IMR-90 (cell line): ENCODE results near the gene ZNF564. TPM values are rescaled to one million over a fixed set of nuclear protein-coding genes. Genes with fewer than 3 reads are reported as not detected.

ENCODE experiments used
- ATAC-seq: fragments of 200-7000 bp; cut with Tn5 transposase; 2 replicates; pipeline ENCODE4 v1.9.1; 2020; ENCODE audit warnings: low read depth, mild to moderate bottlenecking, moderate library complexity
- BruUV-seq: library from RNA; stranded (reverse); fragments of 400-500 nt; replicated peaks from 2 replicates; lab custom pipeline; 2021; lab: Mats Ljungman, UMichigan
- CTCF ChIA-PET: fragments of 300-600 bp; formaldehyde crosslinking; extraction: SDS; loops from one replicate; lab custom pipeline; 2021; ENCODE audit warnings: antibody characterized with exemption; lab: Yijun Ruan, JAX
- POLR2A ChIA-PET: fragments of 300-600 bp; sonication (Branson Sonifier 250); formaldehyde crosslinking; loops from one replicate; lab custom pipeline; 2022; ENCODE audit warnings: antibody characterized with exemption; ENCODE audit not compliant: unreplicated experiment; lab: Charles Lee
- DNase-seq: peaks from one replicate; pipeline ENCODE4 v3.0.0; 2013
- H2AFZ ChIP-seq: replicated peaks from 2 replicates; pipeline ENCODE3; 2013; ENCODE audit warnings: low read length, mild to moderate bottlenecking; ENCODE audit not compliant: poor library complexity
- H2AK5ac ChIP-seq: 2 replicates; pipeline ENCODE4 v1.6.1; 2013; ENCODE audit warnings: low read depth, low read length, inconsistent platforms
- H2AK9ac ChIP-seq: replicated peaks from 2 replicates; pipeline ENCODE3; 2013; ENCODE audit warnings: mild to moderate bottlenecking, low read depth, low read length, moderate library complexity; ENCODE audit not compliant: poor library complexity
- H2BK120ac ChIP-seq: 2 replicates; pipeline ENCODE4 v1.6.1; 2013; ENCODE audit warnings: low read depth, low read length, inconsistent platforms
- H2BK15ac ChIP-seq: 3 replicates; pipeline ENCODE4 v1.6.1; 2013; ENCODE audit warnings: low read depth, low read length, inconsistent platforms
- H2BK20ac ChIP-seq: 2 replicates; pipeline ENCODE4 v1.6.1; 2013; ENCODE audit warnings: low read depth, mild to moderate bottlenecking, inconsistent platforms, low read length, moderate library complexity
- H2BK5ac ChIP-seq: 2 replicates; pipeline ENCODE4 v1.6.1; 2013; ENCODE audit warnings: mild to moderate bottlenecking, low read depth, low read length, inconsistent platforms; ENCODE audit not compliant: poor library complexity, severe bottlenecking
- H3K14ac ChIP-seq: replicated peaks from 2 replicates; pipeline ENCODE4 v1.6.1; 2013; ENCODE audit warnings: low read depth, low read length, inconsistent platforms
- H3K18ac ChIP-seq: 2 replicates; pipeline ENCODE4 v1.6.1; 2013; ENCODE audit warnings: low read depth, low read length, control low read depth
- H3K23ac ChIP-seq: 2 replicates; pipeline ENCODE4 v1.6.1; 2013; ENCODE audit warnings: low read depth, low read length, inconsistent platforms
- H3K27ac ChIP-seq: 2 replicates; pipeline ENCODE4 v1.5.1; 2013; ENCODE audit warnings: mild to moderate bottlenecking, control low read depth, low read length; ENCODE audit not compliant: insufficient read depth
- H3K27me3 ChIP-seq: 2 replicates; pipeline ENCODE4 v1.6.1; 2013; ENCODE audit warnings: low read length; ENCODE audit not compliant: control insufficient read depth, insufficient read depth
- H3K36me3 ChIP-seq: 2 replicates; pipeline ENCODE4 v1.6.1; 2013; ENCODE audit warnings: low read length, mixed read lengths; ENCODE audit not compliant: control insufficient read depth, insufficient read depth
- H3K4ac ChIP-seq: 2 replicates; pipeline ENCODE4 v1.6.1; 2013; ENCODE audit warnings: low read depth, low read length, inconsistent platforms
- H3K4me1 ChIP-seq: 2 replicates; pipeline ENCODE4 v1.6.1; 2013; ENCODE audit warnings: low read length, mixed read lengths; ENCODE audit not compliant: control insufficient read depth, insufficient read depth
- H3K4me2 ChIP-seq: 2 replicates; pipeline ENCODE4 v1.6.1; 2013; ENCODE audit warnings: low read depth, mild to moderate bottlenecking, control low read depth, low read length, moderate library complexity
- H3K4me3 ChIP-seq: 2 replicates; pipeline ENCODE4 v1.5.1; 2013; ENCODE audit warnings: low read depth, mild to moderate bottlenecking, control low read depth, low read length, moderate library complexity; ENCODE audit not compliant: insufficient read depth
- H3K56ac ChIP-seq: 2 replicates; pipeline ENCODE4 v1.6.1; 2013; ENCODE audit warnings: low read length, inconsistent platforms; ENCODE audit not compliant: insufficient read depth; ENCODE audit errors: extremely low read depth
- H3K79me1 ChIP-seq, 2 experiments: 2 replicates each; pipeline ENCODE4 v1.6.1; 2013; ENCODE audit warnings: low read length in 2 of 2, inconsistent platforms in 1 of 2, low read depth in 1 of 2
- H3K9ac ChIP-seq: 2 replicates; pipeline ENCODE4 v1.6.1; 2013; ENCODE audit warnings: low read depth, low read length, control low read depth
- H3K9me1 ChIP-seq: 2 replicates; pipeline ENCODE4 v1.6.1; 2013; ENCODE audit warnings: low read length, inconsistent platforms; ENCODE audit not compliant: insufficient read depth
- H3K9me3 ChIP-seq: 2 replicates; pipeline ENCODE4 v1.6.1; 2013; ENCODE audit warnings: low read length; ENCODE audit not compliant: control insufficient read depth, insufficient read depth
- H4K20me1 ChIP-seq: 2 replicates; pipeline ENCODE4 v1.6.1; 2013; ENCODE audit warnings: low read length, inconsistent platforms; ENCODE audit not compliant: insufficient read depth
- H4K5ac ChIP-seq: 2 replicates; pipeline ENCODE4 v1.6.1; 2013; ENCODE audit warnings: mild to moderate bottlenecking, low read depth, low read length, control low read depth
- H4K8ac ChIP-seq, 2 experiments: 2 replicates each; pipeline ENCODE4 v1.6.1; 2013; ENCODE audit warnings: low read depth in 2 of 2, low read length in 2 of 2, control low read depth in 1 of 2, inconsistent platforms in 1 of 2
- H4K91ac ChIP-seq: 2 replicates; pipeline ENCODE4 v1.6.1; 2013; ENCODE audit warnings: low read depth, low read length, inconsistent platforms; ENCODE audit not compliant: insufficient read depth
- CTCF ChIP-seq: conservative IDR thresholded peaks from 2 replicates; pipeline ENCODE4 v1.5.1; 2012; ENCODE audit warnings: mild to moderate bottlenecking, low read depth, low read length, improper control_type of control experiment
- MAFK ChIP-seq: IDR thresholded peaks from 2 replicates; pipeline ENCODE4 v1.6.1; 2012; ENCODE audit warnings: low read depth, low read length, improper control_type of control experiment
- MAZ ChIP-seq: IDR thresholded peaks from 2 replicates; pipeline ENCODE4 v1.6.1; 2012; ENCODE audit warnings: low read depth, mild to moderate bottlenecking, low read length, improper control_type of control experiment, moderate library complexity, borderline replicate concordance
- NFE2L2 ChIP-seq: fragments of 150-350 bp; IDR thresholded peaks from 2 replicates; pipeline ENCODE4 v1.6.1; 2016; ENCODE audit warnings: low read depth, mild to moderate bottlenecking, low read length
- RAD21 ChIP-seq: IDR thresholded peaks from 2 replicates; pipeline ENCODE4 v1.6.1; 2012; ENCODE audit warnings: low read length, improper control_type of control experiment
- RCOR1 ChIP-seq: IDR thresholded peaks from 2 replicates; pipeline ENCODE4 v1.6.1; 2012; ENCODE audit warnings: mild to moderate bottlenecking, low read length, improper control_type of control experiment; ENCODE audit not compliant: insufficient replicate concordance
- RFX5 ChIP-seq: IDR thresholded peaks from 2 replicates; pipeline ENCODE4 v1.8.0; 2012; ENCODE audit warnings: low read depth, mild to moderate bottlenecking, low read length, moderate library complexity
- SMC3 ChIP-seq: fragments of 150-350 bp; IDR thresholded peaks from 2 replicates; pipeline ENCODE4 v1.6.1; 2016; ENCODE audit warnings: low read depth, mild to moderate bottlenecking, antibody characterized with exemption, low read length, moderate library complexity
- WGBS, 2 experiments: methylation state at CpG; one replicate each; pipeline versions ENCODE4 v1.1.5 to v1.1.7; 2013; ENCODE audit warnings: missing lambda C conversion rate in 2 of 2; ENCODE audit not compliant: insufficient read length in 1 of 2; ENCODE audit errors: extremely low coverage in 2 of 2; 5-methylcytosine and 5-hydroxymethylcytosine counted together
- dilution Hi-C: fragments of 300-500 bp; cut with HindIII; formaldehyde crosslinking; loops from one replicate; pipeline ENCODE4 v1.14.3; 2018; ENCODE audit warnings: low sequenced_read_pairs; ENCODE audit not compliant: unreplicated experiment
- in situ Hi-C: fragments of 300-500 bp; cut with MboI; formaldehyde crosslinking; loops from 3 replicates; pipeline ENCODE4 v1.14.3; 2019; ENCODE audit warnings: low sequenced_read_pairs, inconsistent platforms, mixed read lengths
- intact Hi-C: fragments of 100-400 bp; cut with micrococcal nuclease; formaldehyde crosslinking; loops from 2 replicates; pipeline ENCODE4 v1.10.0; 2022
- polyA plus RNA-seq, 3 experiments: library from polyadenylated mRNA; depleted of rRNA; stranded (reverse); fragments of >200 nt; gene quantifications; 2 replicates each; pipeline ENCODE4 v1.2.3, GENCODE V29; 2012; ENCODE audit warnings: low replicate concordance in 1 of 3
- total RNA-seq: library from RNA; depleted of rRNA; stranded (reverse); fragments of >200 nt; gene quantifications from 2 replicates; pipeline ENCODE4 v1.2.3, GENCODE V29; 2012

ZNF564 gene
- total and polyA plus RNA-seq, 2 of the 4 experiments (the other 2 are of a cell fraction), result 1.5 to 6.3 TPM

DNA sequence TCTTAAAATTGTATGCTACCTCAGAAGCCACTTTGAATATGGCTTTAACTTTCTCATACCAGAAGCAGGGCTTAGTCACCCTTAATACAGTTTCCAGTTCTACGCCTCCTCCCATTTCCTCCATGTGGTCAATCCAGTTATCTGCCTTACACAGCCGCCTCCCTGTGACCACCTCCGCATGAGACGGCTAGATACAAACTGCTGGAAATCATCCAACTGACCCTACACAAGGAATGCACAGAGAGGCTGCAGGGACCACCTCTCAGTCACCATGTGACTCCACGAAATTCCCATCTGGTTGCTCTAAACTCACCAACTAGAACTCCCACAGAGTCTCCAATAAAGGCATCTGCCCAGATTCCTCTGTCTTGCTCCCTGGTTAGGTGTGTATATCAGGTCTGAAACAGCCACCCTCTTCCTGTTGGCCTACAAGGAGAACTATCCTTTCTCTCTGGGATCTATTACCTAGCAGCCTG, 6.8 kb downstream of the ZNF564 start:
- Histone ChIP-seq H3K9ac (no peak overlapping the region), H3K4me2 (no peak overlapping the region), H3K14ac (no peak overlapping the region), H3K27me3 (no peaks in the 10 kb centered on the region), H2BK20ac (no peak overlapping the region), H3K56ac (no peak overlapping the region), H3K4me1 (no peaks in the 10 kb centered on the region), H2BK15ac (no peak overlapping the region), H3K4me3 (no peak overlapping the region), H4K20me1 (peaks cover 11% of the 10 kb centered on the region; the same call in 1 of the 2 replicates), H2BK5ac (no peak overlapping the region), H4K91ac (no peak overlapping the region), H3K9me1 (no peaks in the 10 kb centered on the region), H2AFZ (no peak overlapping the region), H3K18ac (no peak overlapping the region), H2AK5ac (no peak overlapping the region), H4K5ac (no peak overlapping the region), H3K27ac (no peak overlapping the region), H2BK120ac (no peak overlapping the region), H3K4ac (no peak overlapping the region), H3K23ac (no peak overlapping the region), H2AK9ac (no peak overlapping the region), H4K8ac (no peak overlapping the region), H3K9me3 (peaks cover 36% of the 10 kb centered on the region), H3K79me1 (peaks cover 28 to 42% of the 10 kb centered on the region in 2 experiments), H3K36me3 (peaks cover 29% of the 10 kb centered on the region)
- in situ Hi-C loops (no loop called here), dilution Hi-C loops (no loop called here), intact Hi-C loops (no loop called here)
- BruUV-seq, result no TSS peak
- ChIA-PET POLR2A (no interaction called here), CTCF (no interaction called here)
- TF ChIP-seq CTCF (no peak), MAZ (no peak), SMC3 (no peak), RAD21 (no peak), RFX5 (no peak), NFE2L2 (no peak), RCOR1 (no peak), MAFK (no peak)
- 89% methylated on average over 3 of the region's 5 CpGs; no CpG with 5 or more reads in 1 of the 2 experiments for WGBS, 2 experiments
- DNase-seq (peak; percentile 19), ATAC-seq (peak; percentile 21; the same call in 1 of the 2 replicates)
